Measurements from ENCODE around the gene TIMM9.
A peak's percentile ranks its signal among the peaks of the same experiment; 100 is the strongest.
"Not testable (repeated sequence)": the region's sequence is repeated elsewhere in the genome, so short reads cannot be mapped to it uniquely, and the experiment has no call there.

Gene TIMM9

GRCh38 chr14:58427281-58428117 lies at the start of gene TIMM9, which contains the start of gene KIAA0586:
TIMM9 (minus strand) TSS chr14:58427531; CDS start chr14:58411945, 15,586 bp downstream.
KIAA0586 (plus strand) TSS chr14:58427719; CDS start chr14:58428265, 546 bp downstream.
- peak; percentile 98 to 99 for DNase-seq (ENCODE audit: low read depth in 2 of 2)

- no peak for DNase-seq (ENCODE audit: low read depth in 2 of 2)
Observed at GRCh38 chr14:58476320-58476719, 49.0 kb upstream of the TIMM9 start.

GRCh38 chr14:58469309-58469708 lies 42.0 kb upstream of the TIMM9 start:
- DNase-seq (ENCODE audit: low read depth in 2 of 2), result no peak

- DNase-seq (ENCODE audit: low read depth in 2 of 2), result no peak
Observed at GRCh38 chr14:58467575-58467974, 40.2 kb upstream of the TIMM9 start.

GRCh38 chr14:58466459-58466858 lies 39.1 kb upstream of the TIMM9 start:
- DNase-seq (ENCODE audit: low read depth in 2 of 2), result no peak

- no peak for DNase-seq (ENCODE audit: low read depth in 2 of 2)
Observed at GRCh38 chr14:58465421-58465820, 38.1 kb upstream of the TIMM9 start.

- DNase-seq (ENCODE audit: low read depth in 2 of 2), result no peak
Observed at GRCh38 chr14:58464652-58465051, 37.3 kb upstream of the TIMM9 start.

- DNase-seq (ENCODE audit: low read depth in 2 of 2), result no peak
Observed at GRCh38 chr14:58463147-58463546, 35.8 kb upstream of the TIMM9 start.

- DNase-seq (ENCODE audit: low read depth in 2 of 2), result no peak
Observed at GRCh38 chr14:58460772-58461171, 33.4 kb upstream of the TIMM9 start.

- DNase-seq (ENCODE audit: low read depth in 2 of 2), result no peak
Observed at GRCh38 chr14:58455593-58456265, 28.4 kb upstream of the TIMM9 start.

GRCh38 chr14:58444627-58445026 lies 17.3 kb upstream of the TIMM9 start:
- DNase-seq (ENCODE audit: low read depth in 2 of 2), result no peak

GRCh38 chr14:58439476-58439875 lies 12.1 kb upstream of the TIMM9 start:
- DNase-seq (ENCODE audit: low read depth in 2 of 2), result no peak

- DNase-seq (ENCODE audit: low read depth in 2 of 2), result no peak
Observed at GRCh38 chr14:58430156-58430555, 2.8 kb upstream of the TIMM9 start.

GRCh38 chr14:58428118-58428683 lies 870 bp upstream of the TIMM9 start:
- peak; percentile 8 to 9 for DNase-seq (ENCODE audit: low read depth in 2 of 2)

GRCh38 chr14:58426670-58427280 lies 556 bp downstream of the TIMM9 start:
- DNase-seq (ENCODE audit: low read depth in 2 of 2), result peak; percentile 40 to 47

- not testable (repeated sequence) for DNase-seq (ENCODE audit: low read depth in 2 of 2)
Observed at GRCh38 chr14:58416934-58417333, 10.4 kb downstream of the TIMM9 start.

GRCh38 chr14:58415636-58416547 lies 11.4 kb downstream of the TIMM9 start:
- no peak for DNase-seq (ENCODE audit: low read depth in 2 of 2)

GRCh38 chr14:58414845-58415244 lies 12.5 kb downstream of the TIMM9 start:
- no peak for DNase-seq (ENCODE audit: low read depth in 2 of 2)

- DNase-seq (ENCODE audit: low read depth in 2 of 2), result no peak
Observed at GRCh38 chr14:58408681-58409215, 18.6 kb downstream of the TIMM9 start.

- no peak for DNase-seq (ENCODE audit: low read depth in 2 of 2)
Observed at GRCh38 chr14:58401587-58401986, 25.7 kb downstream of the TIMM9 start.

- DNase-seq (ENCODE audit: low read depth in 2 of 2), result no peak
Observed at GRCh38 chr14:58398895-58399294, 28.4 kb downstream of the TIMM9 start.
